Smooth muscle cell (in vitro differentiated cells): ENCODE data around the gene DDX17. TPM values are rescaled to one million over a fixed set of nuclear protein-coding genes. Genes with fewer than 3 reads are reported as not detected.

Source experiments
- DNase-seq: peaks from one replicate; lab custom pipeline; 2025; ENCODE audit not compliant: unreplicated experiment; lab: John Stamatoyannopoulos, UW
- H2AFZ ChIP-seq: fragments of 200-600 bp; sonication (generic); 2 replicates; pipeline ENCODE4 v1.6.0; 2016; ENCODE audit warnings: antibody characterized with exemption, low read depth, mild to moderate bottlenecking
- H3F3A ChIP-seq: fragments of 200-600 bp; sonication (generic); 2 replicates; pipeline ENCODE4 v1.6.0; 2017; ENCODE audit warnings: antibody characterized with exemption, low read depth
- H3K27ac ChIP-seq: fragments of 200-600 bp; sonication (generic); 2 replicates; pipeline ENCODE4 v1.5.1; 2016; ENCODE audit warnings: low read depth, mild to moderate bottlenecking
- H3K27me3 ChIP-seq: fragments of 200-600 bp; sonication (generic); 2 replicates; pipeline ENCODE4 v1.6.1; 2016; ENCODE audit warnings: low read depth, mild to moderate bottlenecking
- H3K36me3 ChIP-seq: fragments of 200-600 bp; sonication (generic); 2 replicates; pipeline ENCODE4 v1.5.1; 2016; ENCODE audit warnings: low read depth
- H3K4me1 ChIP-seq: fragments of 200-600 bp; sonication (generic); 2 replicates; pipeline ENCODE4 v1.5.1; 2016; ENCODE audit warnings: low read depth
- H3K4me2 ChIP-seq: fragments of 200-600 bp; sonication (generic); 2 replicates; pipeline ENCODE4 v1.6.0; 2016; ENCODE audit warnings: mild to moderate bottlenecking
- H3K4me3 ChIP-seq: fragments of 200-600 bp; sonication (generic); 2 replicates; pipeline ENCODE4 v1.5.1; 2016; ENCODE audit warnings: mild to moderate bottlenecking
- H3K79me2 ChIP-seq: fragments of 200-600 bp; sonication (generic); 2 replicates; pipeline ENCODE4 v1.6.0; 2016; ENCODE audit warnings: low read depth, mild to moderate bottlenecking
- H3K9ac ChIP-seq: fragments of 200-600 bp; sonication (generic); 2 replicates; pipeline ENCODE4 v1.6.0; 2016; ENCODE audit warnings: low read depth
- H3K9me3 ChIP-seq: fragments of 200-600 bp; sonication (generic); replicated peaks from 2 replicates; pipeline ENCODE4 v1.5.1; 2016; ENCODE audit warnings: low read depth
- H4K20me1 ChIP-seq: fragments of 200-600 bp; sonication (generic); 2 replicates; pipeline ENCODE4 v1.6.0; 2016; ENCODE audit warnings: low read depth
- CTCF ChIP-seq: fragments of 200-600 bp; sonication (generic); IDR thresholded peaks from 2 replicates; pipeline ENCODE4 v1.5.1; 2017; ENCODE audit warnings: borderline replicate concordance, mild to moderate bottlenecking, antibody characterized with exemption; ENCODE audit not compliant: insufficient read depth, poor library complexity, severe bottlenecking
- WGBS: methylation state at CpG from one replicate; pipeline ENCODE4 v1.1.7; 2016; ENCODE audit warnings: low lambda C conversion rate; 5-methylcytosine and 5-hydroxymethylcytosine counted together
- polyA plus RNA-seq: library from polyadenylated mRNA; unstranded; fragments of >200 nt; fragmentation: Nextera tagmentation; extraction: Ambion mirVana; gene quantifications from 2 replicates; pipeline ENCODE4 v1.2.1, GENCODE V29; 2016
- total RNA-seq: library from RNA; depleted of rRNA; stranded (reverse); fragments of >200 nt; gene quantifications from 2 replicates; pipeline ENCODE4 v1.2.3, GENCODE V29; 2014

DDX17 gene
- total and polyA plus RNA-seq, 2 experiments from 2014 or later, result 11.5 to 182 TPM

GRCh38 chr22:38481871-38482332 lies 24.2 kb downstream of the DDX17 start:
- peaks cover 77% of the 10 kb centered on the region for H4K20me1 ChIP-seq
- H3K27me3 ChIP-seq, result no peaks in the 10 kb centered on the region
- DNase-seq, result no peak
- no peak overlapping the region for H3K9ac ChIP-seq
- H3K27ac ChIP-seq, result peak overlapping the region; percentile 34
- no peaks in the 10 kb centered on the region for H3K4me1 ChIP-seq
- H3K4me3 ChIP-seq, result no peak overlapping the region
- TF ChIP-seq CTCF, result no peak
- H2AFZ ChIP-seq, result no peak overlapping the region
- H3F3A ChIP-seq, result peaks cover 69% of the 10 kb centered on the region
- no peaks in the 10 kb centered on the region for H3K9me3 ChIP-seq
- no peak overlapping the region for H3K4me2 ChIP-seq
- 96% methylated on average over 8 of the region's 8 CpGs for WGBS
- peaks cover 13% of the 10 kb centered on the region for H3K36me3 ChIP-seq
- no peaks in the 10 kb centered on the region for H3K79me2 ChIP-seq

GRCh38 chr22:38481162-38481870 lies 24.8 kb downstream of the DDX17 start:
- DNase-seq, result no peak
- Histone ChIP-seq H3K9me3 (no peaks in the 10 kb centered on the region), H3K4me2 (no peak overlapping the region), H3K79me2 (no peaks in the 10 kb centered on the region), H2AFZ (no peak overlapping the region), H3K27me3 (no peaks in the 10 kb centered on the region), H3K27ac (peak overlapping the region; percentile 39), H3K36me3 (peaks cover 13% of the 10 kb centered on the region), H3K9ac (no peak overlapping the region), H3K4me3 (no peak overlapping the region), H3F3A (peaks cover 63% of the 10 kb centered on the region), H4K20me1 (peaks cover 71% of the 10 kb centered on the region), H3K4me1 (no peaks in the 10 kb centered on the region)
- 92% methylated on average over 3 of the region's 3 CpGs for WGBS
- TF ChIP-seq CTCF, result no peak

GRCh38 chr22:38479096-38479837 lies 26.8 kb downstream of the DDX17 start:
- Histone ChIP-seq H3K4me3 (no peak overlapping the region), H3K36me3 (peaks cover 5% of the 10 kb centered on the region), H3K9ac (no peak overlapping the region), H3K27me3 (no peaks in the 10 kb centered on the region), H2AFZ (no peak overlapping the region), H3K27ac (peak overlapping the region; percentile 22), H3K9me3 (no peaks in the 10 kb centered on the region), H3K4me2 (no peak overlapping the region), H3F3A (peaks cover 50% of the 10 kb centered on the region), H4K20me1 (peaks cover 59% of the 10 kb centered on the region), H3K79me2 (no peaks in the 10 kb centered on the region), H3K4me1 (no peaks in the 10 kb centered on the region)
- 80% methylated on average over 7 of the region's 7 CpGs for WGBS
- TF ChIP-seq CTCF, result no peak
- no peak for DNase-seq
